HEK293 (cell line): ENCODE measurements around the gene STEAP1B.

ENCODE experiments used
- CTCF ChIA-PET: fragments of 350-600 bp; formaldehyde crosslinking; extraction: SDS; loops from one replicate; lab custom pipeline; 2021; ENCODE audit warnings: antibody characterized with exemption; lab: Yijun Ruan, JAX
- POLR2A ChIA-PET: fragments of 300-600 bp; formaldehyde crosslinking; extraction: SDS; loops from one replicate; lab custom pipeline; 2020; ENCODE audit warnings: antibody characterized with exemption, inconsistent platforms; lab: Yijun Ruan, JAX
- H3K27ac ChIP-seq: fragments of 200-500 bp; sonication (Bioruptor generic); 2 replicates; pipeline ENCODE4 v1.5.1; 2014; ENCODE audit warnings: low read depth, low read length, control low read depth, inconsistent platforms; ENCODE audit errors: extremely low read depth
- H3K36me3 ChIP-seq, 2 experiments: fragments of 200-500 bp in 1 of 2; sonication (Bioruptor generic) in 1 of 2; 1 replicate in 1 of 2; 2 replicates in 1 of 2; pipeline ENCODE4 v1.5.1; 2014 to 2017; ENCODE audit warnings: inconsistent platforms in 2 of 2, low read length in 2 of 2; ENCODE audit not compliant: control insufficient read depth in 2 of 2, insufficient read depth in 1 of 2
- H3K4me1 ChIP-seq: fragments of 200-500 bp; sonication (Bioruptor generic); 2 replicates; pipeline ENCODE4 v1.5.1; 2014; ENCODE audit warnings: mild to moderate bottlenecking, low read length, inconsistent platforms; ENCODE audit not compliant: control insufficient read depth, insufficient read depth
- H3K4me3 ChIP-seq: 2 replicates; pipeline ENCODE4 v1.5.1; 2011; ENCODE audit warnings: low read depth, mild to moderate bottlenecking, control low read depth, low read length, moderate library complexity
- H3K9me3 ChIP-seq: fragments of 200-500 bp; sonication (Bioruptor generic); 2 replicates; pipeline ENCODE4 v1.5.1; 2014; ENCODE audit warnings: low read depth, low read length, inconsistent platforms; ENCODE audit not compliant: control insufficient read depth, insufficient read depth
- KLF1 ChIP-seq: fragments of 450-650 bp; formaldehyde crosslinking; IDR thresholded peaks from 2 replicates; pipeline ENCODE4 v1.5.1; 2016; ENCODE audit warnings: missing biosample characterization, missing genetic modification characterization
- KLF9 ChIP-seq: fragments of 450-650 bp; formaldehyde crosslinking; IDR thresholded peaks from 2 replicates; pipeline ENCODE4 v1.5.1; 2016; ENCODE audit warnings: missing biosample characterization, missing genetic modification characterization, low read depth
- OVOL3 ChIP-seq: fragments of 450-650 bp; formaldehyde crosslinking; IDR thresholded peaks from 2 replicates; pipeline ENCODE4 v1.5.1; 2016; ENCODE audit warnings: missing biosample characterization, missing genetic modification characterization
- YY2 ChIP-seq: fragments of 450-650 bp; formaldehyde crosslinking; IDR thresholded peaks from 2 replicates; pipeline ENCODE4 v1.5.1; 2016; ENCODE audit warnings: missing biosample characterization, missing genetic modification characterization
- ZFP3 ChIP-seq: fragments of 450-650 bp; formaldehyde crosslinking; IDR thresholded peaks from 2 replicates; pipeline ENCODE4 v1.5.1; 2016; ENCODE audit warnings: low read depth, missing biosample characterization, missing genetic modification characterization
- ZFP69B ChIP-seq: fragments of 450-650 bp; formaldehyde crosslinking; IDR thresholded peaks from 2 replicates; pipeline ENCODE4 v1.5.1; 2016; ENCODE audit warnings: missing biosample characterization, missing genetic modification characterization
- ZNF10 ChIP-seq: fragments of 450-650 bp; formaldehyde crosslinking; IDR thresholded peaks from 2 replicates; pipeline ENCODE4 v1.5.1; 2017; ENCODE audit warnings: missing biosample characterization, missing genetic modification characterization
- ZNF138 ChIP-seq: fragments of 450-650 bp; formaldehyde crosslinking; IDR thresholded peaks from 2 replicates; pipeline ENCODE4 v1.5.1; 2016; ENCODE audit warnings: missing biosample characterization, missing genetic modification characterization, borderline replicate concordance
- ZNF214 ChIP-seq: fragments of 450-650 bp; formaldehyde crosslinking; IDR thresholded peaks from 2 replicates; pipeline ENCODE4 v1.5.1; 2017; ENCODE audit warnings: missing biosample characterization, mild to moderate bottlenecking, missing genetic modification characterization, borderline replicate concordance
- ZNF394 ChIP-seq: fragments of 450-650 bp; formaldehyde crosslinking; IDR thresholded peaks from 2 replicates; pipeline ENCODE4 v1.5.1; 2016; ENCODE audit warnings: missing biosample characterization, missing genetic modification characterization, mild to moderate bottlenecking, moderate library complexity, borderline replicate concordance
- ZNF473 ChIP-seq: fragments of 450-650 bp; formaldehyde crosslinking; IDR thresholded peaks from 2 replicates; pipeline ENCODE4 v1.5.1; 2017; ENCODE audit warnings: missing biosample characterization, missing genetic modification characterization
- ZNF626 ChIP-seq: fragments of 450-650 bp; sonication (Bioruptor Pico); formaldehyde crosslinking; IDR thresholded peaks from 2 replicates; pipeline ENCODE4 v1.5.1; 2018; ENCODE audit warnings: missing biosample characterization, missing genetic modification characterization, inconsistent platforms
- ZNF664 ChIP-seq: fragments of 450-650 bp; formaldehyde crosslinking; IDR thresholded peaks from 2 replicates; pipeline ENCODE4 v1.5.1; 2016; ENCODE audit warnings: missing biosample characterization, missing genetic modification characterization
- ZNF692 ChIP-seq: fragments of 450-650 bp; formaldehyde crosslinking; IDR thresholded peaks from 2 replicates; pipeline ENCODE4 v1.5.1; 2016; ENCODE audit warnings: missing biosample characterization, missing genetic modification characterization
- ZNF704 ChIP-seq: fragments of 450-650 bp; formaldehyde crosslinking; IDR thresholded peaks from 2 replicates; pipeline ENCODE4 v1.5.1; 2016; ENCODE audit warnings: missing biosample characterization, missing genetic modification characterization
- ZNF747 ChIP-seq: fragments of 450-650 bp; formaldehyde crosslinking; IDR thresholded peaks from 2 replicates; pipeline ENCODE4 v1.5.1; 2016; ENCODE audit warnings: missing biosample characterization, missing genetic modification characterization
- ZSCAN18 ChIP-seq: fragments of 450-650 bp; formaldehyde crosslinking; IDR thresholded peaks from 2 replicates; pipeline ENCODE4 v1.5.1; 2016; ENCODE audit warnings: missing biosample characterization, missing genetic modification characterization
- TF ChIP-seq, protein P1 (sequence below): fragments of 450-650 bp; formaldehyde crosslinking; conservative IDR thresholded peaks from 2 replicates; pipeline ENCODE4 v1.5.1; 2016; ENCODE audit warnings: low read depth, missing biosample characterization, missing genetic modification characterization
- TF ChIP-seq, protein P2 (sequence below): fragments of 450-650 bp; formaldehyde crosslinking; IDR thresholded peaks from 2 replicates; pipeline ENCODE4 v1.5.1; 2016; ENCODE audit warnings: missing biosample characterization, missing genetic modification characterization
- TF ChIP-seq, protein P3 (sequence below): fragments of 450-650 bp; formaldehyde crosslinking; IDR thresholded peaks from 2 replicates; pipeline ENCODE4 v1.5.1; 2017; ENCODE audit warnings: missing biosample characterization, missing genetic modification characterization

Gene STEAP1B

DNA sequence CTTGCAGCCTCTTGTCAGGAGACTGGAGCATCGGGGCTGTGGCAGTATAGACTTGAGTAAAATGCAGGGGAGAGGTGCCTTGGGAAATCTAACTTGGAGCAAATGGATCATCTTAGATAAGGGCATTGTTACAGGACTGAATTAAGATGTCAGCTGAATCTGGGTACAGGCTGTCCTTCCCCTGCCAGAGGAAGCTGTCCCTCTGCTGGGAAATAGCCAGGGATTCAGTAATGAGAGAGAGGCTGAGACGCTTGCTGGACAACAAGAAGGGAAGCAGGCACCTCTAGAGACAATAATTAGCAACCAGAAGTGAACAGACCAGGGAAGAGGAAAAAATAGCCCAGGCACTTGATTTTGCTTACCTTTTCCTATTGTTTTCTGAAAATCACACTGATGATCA is 122.3 kb downstream of the STEAP1B start (continued):
- TF ChIP-seq YY2 (tag by site-specific recombination): no peak
- TF ChIP-seq, protein P1, sequence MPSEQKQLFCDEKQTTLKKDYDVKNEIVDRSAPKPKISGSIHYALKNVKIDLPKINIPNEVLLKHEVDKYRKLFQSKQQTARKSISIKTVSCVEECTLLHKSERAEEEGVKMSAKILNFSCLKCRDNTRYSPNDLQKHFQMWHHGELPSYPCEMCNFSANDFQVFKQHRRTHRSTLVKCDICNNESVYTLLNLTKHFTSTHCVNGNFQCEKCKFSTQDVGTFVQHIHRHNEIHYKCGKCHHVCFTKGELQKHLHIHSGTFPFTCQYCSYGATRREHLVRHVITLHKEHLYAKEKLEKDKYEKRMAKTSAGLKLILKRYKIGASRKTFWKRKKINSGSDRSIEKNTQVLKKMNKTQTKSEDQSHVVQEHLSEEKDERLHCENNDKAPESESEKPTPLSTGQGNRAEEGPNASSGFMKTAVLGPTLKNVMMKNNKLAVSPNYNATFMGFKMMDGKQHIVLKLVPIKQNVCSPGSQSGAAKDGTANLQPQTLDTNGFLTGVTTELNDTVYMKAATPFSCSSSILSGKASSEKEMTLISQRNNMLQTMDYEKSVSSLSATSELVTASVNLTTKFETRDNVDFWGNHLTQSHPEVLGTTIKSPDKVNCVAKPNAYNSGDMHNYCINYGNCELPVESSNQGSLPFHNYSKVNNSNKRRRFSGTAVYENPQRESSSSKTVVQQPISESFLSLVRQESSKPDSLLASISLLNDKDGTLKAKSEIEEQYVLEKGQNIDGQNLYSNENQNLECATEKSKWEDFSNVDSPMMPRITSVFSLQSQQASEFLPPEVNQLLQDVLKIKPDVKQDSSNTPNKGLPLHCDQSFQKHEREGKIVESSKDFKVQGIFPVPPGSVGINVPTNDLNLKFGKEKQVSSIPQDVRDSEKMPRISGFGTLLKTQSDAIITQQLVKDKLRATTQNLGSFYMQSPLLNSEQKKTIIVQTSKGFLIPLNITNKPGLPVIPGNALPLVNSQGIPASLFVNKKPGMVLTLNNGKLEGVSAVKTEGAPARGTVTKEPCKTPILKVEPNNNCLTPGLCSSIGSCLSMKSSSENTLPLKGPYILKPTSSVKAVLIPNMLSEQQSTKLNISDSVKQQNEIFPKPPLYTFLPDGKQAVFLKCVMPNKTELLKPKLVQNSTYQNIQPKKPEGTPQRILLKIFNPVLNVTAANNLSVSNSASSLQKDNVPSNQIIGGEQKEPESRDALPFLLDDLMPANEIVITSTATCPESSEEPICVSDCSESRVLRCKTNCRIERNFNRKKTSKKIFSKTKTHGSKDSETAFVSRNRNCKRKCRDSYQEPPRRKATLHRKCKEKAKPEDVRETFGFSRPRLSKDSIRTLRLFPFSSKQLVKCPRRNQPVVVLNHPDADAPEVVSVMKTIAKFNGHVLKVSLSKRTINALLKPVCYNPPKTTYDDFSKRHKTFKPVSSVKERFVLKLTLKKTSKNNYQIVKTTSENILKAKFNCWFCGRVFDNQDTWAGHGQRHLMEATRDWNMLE: no peak
- no peak for TF ChIP-seq ZNF704 (tag by site-specific recombination)
- TF ChIP-seq, protein P2, sequence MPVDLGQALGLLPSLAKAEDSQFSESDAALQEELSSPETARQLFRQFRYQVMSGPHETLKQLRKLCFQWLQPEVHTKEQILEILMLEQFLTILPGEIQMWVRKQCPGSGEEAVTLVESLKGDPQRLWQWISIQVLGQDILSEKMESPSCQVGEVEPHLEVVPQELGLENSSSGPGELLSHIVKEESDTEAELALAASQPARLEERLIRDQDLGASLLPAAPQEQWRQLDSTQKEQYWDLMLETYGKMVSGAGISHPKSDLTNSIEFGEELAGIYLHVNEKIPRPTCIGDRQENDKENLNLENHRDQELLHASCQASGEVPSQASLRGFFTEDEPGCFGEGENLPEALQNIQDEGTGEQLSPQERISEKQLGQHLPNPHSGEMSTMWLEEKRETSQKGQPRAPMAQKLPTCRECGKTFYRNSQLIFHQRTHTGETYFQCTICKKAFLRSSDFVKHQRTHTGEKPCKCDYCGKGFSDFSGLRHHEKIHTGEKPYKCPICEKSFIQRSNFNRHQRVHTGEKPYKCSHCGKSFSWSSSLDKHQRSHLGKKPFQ (tag by site-specific recombination): no peak
- TF ChIP-seq OVOL3 (tag by site-specific recombination): no peak
- TF ChIP-seq KLF9 (tag by site-specific recombination): no peak
- no peak for TF ChIP-seq ZNF10 (tag by site-specific recombination)

DNA sequence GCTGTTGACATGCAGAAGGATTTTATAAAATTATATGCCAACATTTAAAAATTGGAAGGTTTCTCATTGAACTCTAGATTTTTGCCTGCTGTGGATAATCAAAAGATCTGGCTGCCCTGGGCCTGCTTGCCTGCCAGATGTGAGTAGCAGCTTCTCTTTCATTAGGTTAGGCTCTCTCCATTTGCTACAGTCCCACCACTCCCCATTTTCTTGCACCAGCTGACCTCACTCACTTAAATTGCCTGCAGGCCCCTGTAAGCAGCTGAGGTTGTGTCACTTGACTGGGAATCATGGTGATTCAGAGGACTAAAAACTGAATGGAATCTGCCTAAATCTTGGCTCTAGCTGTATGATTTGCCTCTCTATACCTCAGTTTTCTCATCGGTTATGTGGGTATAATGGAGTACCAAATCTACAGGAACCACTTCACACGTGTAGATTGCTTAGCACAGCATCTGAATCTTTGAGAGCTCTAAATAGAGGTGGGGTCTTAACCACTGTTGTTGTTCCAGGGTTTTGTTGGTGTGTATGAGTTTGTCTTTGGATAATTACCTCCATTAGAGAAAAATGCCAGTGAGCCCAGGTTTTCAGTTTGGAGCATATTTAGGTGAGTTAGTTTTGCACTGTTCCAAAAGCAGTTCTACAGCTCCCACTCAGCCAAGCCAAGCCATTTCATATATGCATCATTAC is 124.5 kb downstream of the STEAP1B start:
- TF ChIP-seq ZFP3 (tag by site-specific recombination) (0 out of 2 replicates have a peak, but pooled peaks have one; percentile 18), ZNF626 (tag by site-specific recombination) (no peak), ZSCAN18 (tag by site-specific recombination) (no peak), ZNF473 (tag by site-specific recombination) (no peak), ZNF747 (tag by site-specific recombination) (no peak)
- TF ChIP-seq, all 188 proteins: peak for 1
- ChIA-PET CTCF (interaction anchor here (0.7 to 1.2 kb wide), 2 partner anchors 13 to 110 kb away, joined by 3 to 6 read pairs; no protein-coding TSS in a partner anchor), POLR2A (no interaction called here)
- Histone ChIP-seq H3K36me3 (no peaks in the 10 kb centered on the region), H3K4me3 (no peak overlapping the region), H3K4me1 (peaks cover 9% of the 10 kb centered on the region; the same call in 1 of the 2 replicates), H3K27ac (no peak overlapping the region), H3K9me3 (no peaks in the 10 kb centered on the region)

- Histone ChIP-seq H3K27ac (no peak overlapping the region), H3K4me3 (no peak overlapping the region), H3K36me3 (no peaks in the 10 kb centered on the region), H3K9me3 (no peaks in the 10 kb centered on the region), H3K4me1 (peaks cover 9% of the 10 kb centered on the region; the same call in 1 of the 2 replicates)
- TF ChIP-seq KLF1 (tag by site-specific recombination) (no peak), ZNF138 (tag by site-specific recombination) (no peak), ZNF214 (tag by site-specific recombination) (no peak), ZNF692 (tag by site-specific recombination) (peak; percentile 93), ZNF394 (tag by site-specific recombination) (no peak), ZFP69B (tag by site-specific recombination) (peak; percentile 65; the same call in 1 of the 2 replicates), ZNF664 (no peak)
- TF ChIP-seq, protein P3, sequence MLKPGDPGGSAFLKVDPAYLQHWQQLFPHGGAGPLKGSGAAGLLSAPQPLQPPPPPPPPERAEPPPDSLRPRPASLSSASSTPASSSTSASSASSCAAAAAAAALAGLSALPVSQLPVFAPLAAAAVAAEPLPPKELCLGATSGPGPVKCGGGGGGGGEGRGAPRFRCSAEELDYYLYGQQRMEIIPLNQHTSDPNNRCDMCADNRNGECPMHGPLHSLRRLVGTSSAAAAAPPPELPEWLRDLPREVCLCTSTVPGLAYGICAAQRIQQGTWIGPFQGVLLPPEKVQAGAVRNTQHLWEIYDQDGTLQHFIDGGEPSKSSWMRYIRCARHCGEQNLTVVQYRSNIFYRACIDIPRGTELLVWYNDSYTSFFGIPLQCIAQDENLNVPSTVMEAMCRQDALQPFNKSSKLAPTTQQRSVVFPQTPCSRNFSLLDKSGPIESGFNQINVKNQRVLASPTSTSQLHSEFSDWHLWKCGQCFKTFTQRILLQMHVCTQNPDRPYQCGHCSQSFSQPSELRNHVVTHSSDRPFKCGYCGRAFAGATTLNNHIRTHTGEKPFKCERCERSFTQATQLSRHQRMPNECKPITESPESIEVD: no peak
- ChIA-PET POLR2A (no interaction called here), CTCF (interaction anchor here (1.5 kb wide), 1 partner anchor 17 kb away, joined by 5 read pairs; no protein-coding TSS in a partner anchor)
Measured at GRCh38 chr7:22373911-22374310, 126.1 kb downstream of the STEAP1B start.
